Liver (tissue), 9 donors: ENCODE data around the gene ENTPD8. TPM values are rescaled to one million over a fixed set of nuclear protein-coding genes. Genes with fewer than 3 reads are reported as not detected.

Source experiments
- DNase-seq: peaks from one replicate; pipeline ENCODE4 v3.0.0-alpha.2; 2017; ENCODE audit warnings: low spot score
- H3K27ac ChIP-seq, 2 donors: one replicate each; pipeline ENCODE4 v1.7.0; 2013; ENCODE audit warnings: inconsistent platforms in 2 of 2, low read length in 2 of 2, control low read depth in 1 of 2, low read depth in 1 of 2, mild to moderate bottlenecking in 1 of 2
- H3K27me3 ChIP-seq, 4 donors: one replicate each; pipeline versions ENCODE4 v1.6.1 to v1.7.0; 2013; ENCODE audit warnings: low read length in 3 of 4, inconsistent platforms in 1 of 4, mild to moderate bottlenecking in 1 of 4, moderate library complexity in 1 of 4; ENCODE audit not compliant: control insufficient read depth in 4 of 4, insufficient read depth in 4 of 4
- H3K36me3 ChIP-seq, 4 donors: one replicate each; pipeline versions ENCODE4 v1.6.1 to v1.7.0; 2013; ENCODE audit warnings: low read length in 3 of 4, mild to moderate bottlenecking in 3 of 4, low read depth in 1 of 4, moderate library complexity in 1 of 4; ENCODE audit not compliant: control insufficient read depth in 4 of 4, insufficient read depth in 3 of 4
- H3K4me1 ChIP-seq, 4 donors: one replicate each; pipeline versions ENCODE4 v1.6.1 to v1.7.0; 2013; ENCODE audit warnings: low read length in 3 of 4, mild to moderate bottlenecking in 3 of 4, moderate library complexity in 1 of 4; ENCODE audit not compliant: control insufficient read depth in 4 of 4, insufficient read depth in 4 of 4
- H3K4me3 ChIP-seq, 3 donors: one replicate each; pipeline versions ENCODE4 v1.6.1 to v1.7.0; 2013; ENCODE audit warnings: low read length in 3 of 3, control low read depth in 1 of 3, low read depth in 1 of 3, mild to moderate bottlenecking in 1 of 3
- H3K9ac ChIP-seq, 2 donors: one replicate each; pipeline ENCODE4 v1.7.0; 2013; ENCODE audit warnings: low read length in 2 of 2, mild to moderate bottlenecking in 2 of 2, moderate library complexity in 2 of 2, control low read depth in 1 of 2, low read depth in 1 of 2
- H3K9me3 ChIP-seq, 4 donors: one replicate each; pipeline versions ENCODE4 v1.6.1 to v1.7.0; 2013; ENCODE audit warnings: low read length in 3 of 4; ENCODE audit not compliant: control insufficient read depth in 4 of 4
- EGR1 ChIP-seq, 2 donors: IDR thresholded peaks; 2 replicates each; pipeline ENCODE4 v1.6.1; 2016 to 2018; ENCODE audit warnings: antibody characterized with exemption in 2 of 2, low read depth in 2 of 2
- FOXA1 ChIP-seq: IDR thresholded peaks from 2 replicates; pipeline ENCODE4 v1.6.1; 2016; ENCODE audit warnings: antibody characterized with exemption
- FOXA2 ChIP-seq: IDR thresholded peaks from 2 replicates; pipeline ENCODE4 v1.6.1; 2016; ENCODE audit warnings: antibody characterized with exemption
- GABPA ChIP-seq, 2 donors: IDR thresholded peaks in 1 of 2; conservative IDR thresholded peaks in 1 of 2; 2 replicates each; pipeline ENCODE4 v1.6.1; 2016; ENCODE audit warnings: antibody characterized with exemption in 2 of 2, mild to moderate bottlenecking in 1 of 2, moderate library complexity in 1 of 2
- HNF4A ChIP-seq, 2 donors: conservative IDR thresholded peaks; 2 replicates each; pipeline ENCODE4 v1.6.1; 2016; ENCODE audit warnings: antibody characterized with exemption in 2 of 2, mild to moderate bottlenecking in 2 of 2
- HNF4G ChIP-seq: IDR thresholded peaks from 2 replicates; pipeline ENCODE4 v1.6.1; 2016; ENCODE audit warnings: antibody characterized with exemption
- JUND ChIP-seq, 2 donors: IDR thresholded peaks; 2 replicates each; pipeline ENCODE4 v1.6.1; 2016; ENCODE audit warnings: antibody characterized with exemption in 2 of 2
- NR2F2 ChIP-seq: IDR thresholded peaks from 2 replicates; pipeline ENCODE4 v1.6.1; 2016; ENCODE audit warnings: antibody characterized with exemption
- RAD21 ChIP-seq, 2 donors: IDR thresholded peaks; 2 replicates each; pipeline ENCODE4 v1.6.1; 2016; ENCODE audit warnings: antibody characterized with exemption in 2 of 2, mild to moderate bottlenecking in 2 of 2
- RXRA ChIP-seq, 2 donors: IDR thresholded peaks; 2 replicates each; pipeline ENCODE4 v1.6.1; 2017 to 2018; ENCODE audit warnings: antibody characterized with exemption in 2 of 2, mild to moderate bottlenecking in 1 of 2
- SP1 ChIP-seq: IDR thresholded peaks from 2 replicates; pipeline ENCODE4 v1.6.1; 2018; ENCODE audit warnings: antibody characterized with exemption, mild to moderate bottlenecking
- TAF1 ChIP-seq: conservative IDR thresholded peaks from 2 replicates; pipeline ENCODE4 v1.6.1; 2016; ENCODE audit warnings: antibody characterized with exemption, mild to moderate bottlenecking
- YY1 ChIP-seq: IDR thresholded peaks from 2 replicates; pipeline ENCODE4 v1.6.1; 2016; ENCODE audit warnings: antibody characterized with exemption, mild to moderate bottlenecking
- WGBS: extraction: QIAGEN DNeasy Blood & Tissue Kit; methylation state at CpG from one replicate; pipeline ENCODE4 v1.1.7; 2013; 5-methylcytosine and 5-hydroxymethylcytosine counted together
- polyA plus RNA-seq, 2 donors: library from polyadenylated mRNA; stranded (reverse) in 1 of 2; unstranded in 1 of 2; fragments of 200-250 nt in 1 of 2; fragments of >200 nt in 1 of 2; fragmentation: Nextera tagmentation in 1 of 2; extraction: Ambion mirVana in 1 of 2; gene quantifications; one replicate each; pipeline versions ENCODE4 v1.2.1 to v1.2.3, GENCODE V29; 2013 to 2015
- total RNA-seq, 2 donors: library from RNA; depleted of rRNA; stranded (reverse); fragments of >200 nt; gene quantifications; one replicate each; pipeline ENCODE4 v1.2.3, GENCODE V29; 2014
- TF ChIP-seq, protein P1 (sequence below): IDR thresholded peaks from 2 replicates; pipeline ENCODE4 v1.6.1; 2016; ENCODE audit warnings: antibody characterized with exemption, mild to moderate bottlenecking
- TF ChIP-seq, protein P2 (sequence below): IDR thresholded peaks from 2 replicates; pipeline ENCODE4 v1.6.1; 2016; ENCODE audit warnings: antibody characterized with exemption
- TF ChIP-seq, protein P3 (sequence below): fragments of 150-350 bp; IDR thresholded peaks from 2 replicates; pipeline ENCODE4 v1.5.1; 2017; ENCODE audit warnings: improper control_type of control experiment, low read depth, low read length; ENCODE audit not compliant: missing input control
- TF ChIP-seq, protein P4 (sequence below): IDR thresholded peaks from 2 replicates; pipeline ENCODE4 v1.6.1; 2016; ENCODE audit warnings: antibody characterized with exemption
- donor health status: healthy.
- donor health status: healthy.
- donor health status: healthy.
- donor health status: healthy.
- donor health status: healthy.

Gene ENTPD8
- total and polyA plus RNA-seq, 4 donors, result 1.6 to 6.2 (median 4.9) TPM

DNA sequence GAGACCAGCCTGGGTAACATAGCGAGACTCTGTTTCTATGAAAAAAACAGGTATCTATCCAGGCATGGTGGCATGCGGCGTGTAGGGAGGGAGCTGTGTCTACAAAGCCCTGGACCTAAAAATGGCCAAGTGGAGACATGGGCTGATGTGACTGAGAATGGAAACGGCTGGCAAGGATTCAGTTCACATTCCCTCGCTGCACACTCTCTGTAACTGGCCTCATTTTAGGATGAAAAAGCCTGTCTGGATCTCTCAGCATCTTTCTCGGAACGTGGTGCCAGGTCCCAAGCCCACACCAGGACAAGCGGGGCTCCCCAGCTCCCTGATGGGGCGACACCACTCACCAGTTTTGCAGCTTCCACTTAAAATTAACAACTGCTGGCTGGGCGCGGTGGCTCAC, 31.6 kb downstream of the ENTPD8 start:
- Histone ChIP-seq H3K9me3 (no peaks in the 10 kb centered on the region), H3K4me3 (no peak overlapping the region), H3K9ac (no peak overlapping the region), H3K27ac (no peak overlapping the region), H3K27me3 (no peaks in the 10 kb centered on the region), H3K4me1 (peaks cover 5 to 10% (median 6%) of the 10 kb centered on the region in 4 donors), H3K36me3 (no peaks in the 10 kb centered on the region)
- no peak for DNase-seq
- no peak for TF ChIP-seq YY1
- WGBS, result 96% methylated on average over 11 of the region's 11 CpGs

DNA sequence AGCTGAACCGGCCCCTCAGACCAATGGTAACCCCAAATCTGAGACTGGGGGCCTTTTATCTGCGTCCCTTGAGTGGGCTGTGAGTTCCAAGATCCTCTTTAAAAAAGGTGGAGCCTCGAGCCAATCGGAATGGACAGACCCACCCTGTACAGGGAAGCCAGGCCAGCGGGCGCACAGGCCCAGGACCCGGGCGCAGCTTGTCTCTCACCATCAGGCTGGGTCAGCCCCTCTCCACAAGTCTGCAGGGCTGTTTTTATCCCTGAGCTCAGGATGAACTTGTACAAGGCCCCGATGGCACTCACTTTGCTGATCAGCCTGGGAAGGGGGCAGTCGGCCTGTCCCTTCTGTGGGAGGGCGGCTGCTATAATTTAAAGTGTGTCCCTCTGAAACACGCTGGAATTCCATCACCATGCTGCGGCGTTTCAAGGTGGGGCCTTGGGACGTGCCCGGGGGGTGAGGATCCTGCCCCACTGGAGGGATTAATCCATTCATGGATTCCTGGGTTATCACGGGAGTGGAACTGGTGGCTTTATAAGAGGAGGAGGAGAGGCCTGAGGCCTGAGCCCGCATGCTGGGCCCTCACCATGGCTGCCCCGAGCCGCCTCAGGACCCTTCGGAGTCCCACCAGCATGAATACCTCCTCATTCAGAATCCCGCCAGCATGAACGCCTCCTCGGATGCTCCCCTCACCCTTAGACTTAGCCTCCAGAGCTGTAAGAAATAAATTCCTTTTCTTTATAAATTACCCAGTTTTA, 32.3 kb downstream of the ENTPD8 start:
- H3K9ac ChIP-seq, result no peak overlapping the region
- TF ChIP-seq JUND (IDR thresholded peaks at IDR 0.05), result no peak
- no peak for TF ChIP-seq YY1
- no peaks in the 10 kb centered on the region for H3K9me3 ChIP-seq
- H3K4me3 ChIP-seq, result no peak overlapping the region
- whole genome bisulfite sequencing, result 96% methylated on average over 24 of the region's 24 CpGs
- DNase-seq, result no peak
- H3K27me3 ChIP-seq, result no peaks in the 10 kb centered on the region
- H3K36me3 ChIP-seq, result no peaks in the 10 kb centered on the region
- H3K4me1 ChIP-seq, result peaks cover 5 to 10% (median 6%) of the 10 kb centered on the region in 4 donors
- no peak overlapping the region for H3K27ac ChIP-seq

DNA sequence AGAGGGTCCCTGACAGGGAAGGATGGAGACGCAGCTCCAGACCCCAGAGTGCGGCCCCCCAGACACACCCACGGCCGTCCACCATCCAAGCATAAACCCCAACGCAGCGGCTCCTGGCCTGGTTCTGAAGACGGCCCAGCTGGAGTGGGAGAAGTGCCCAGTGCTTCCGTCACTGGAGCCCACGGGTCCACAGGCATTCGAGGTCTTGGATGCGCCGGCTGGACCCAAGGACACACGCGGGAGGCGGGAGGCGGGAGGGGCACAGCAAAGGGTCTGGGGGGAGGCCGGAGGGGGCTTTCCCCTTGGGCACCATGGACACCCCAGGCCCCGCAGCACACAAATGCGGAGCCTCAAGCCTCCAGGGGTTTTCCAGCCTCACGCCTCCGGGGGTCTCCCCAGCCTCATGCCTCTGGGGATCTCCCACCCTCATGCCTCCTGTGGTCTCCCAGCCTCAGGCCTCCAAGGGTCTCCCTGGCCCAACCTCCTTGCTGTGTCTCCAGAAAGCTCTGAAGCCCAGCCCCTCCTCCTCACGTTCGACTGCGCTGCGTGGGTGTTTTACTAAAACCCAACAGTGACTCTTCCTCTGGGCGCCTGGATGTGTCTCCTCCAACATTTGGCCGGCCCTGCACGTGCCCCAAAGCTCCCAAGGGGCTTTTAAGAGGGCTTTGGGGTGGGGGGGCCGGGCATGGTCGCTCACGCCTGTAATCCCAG, 33.4 kb downstream of the ENTPD8 start:
- Histone ChIP-seq H3K9me3 (no peaks in the 10 kb centered on the region), H3K4me1 (peaks cover 5 to 10% (median 6%) of the 10 kb centered on the region in 4 donors), H3K9ac (no peak overlapping the region), H3K36me3 (no peaks in the 10 kb centered on the region), H3K27ac (no peak overlapping the region), H3K27me3 (no peaks in the 10 kb centered on the region), H3K4me3 (no peak overlapping the region)
- TF ChIP-seq FOXA1 (no peak), RAD21 (IDR thresholded peaks at IDR 0.05) (no peak), SP1 (no peak), HNF4G (no peak), GABPA (IDR thresholded peaks at IDR 0.05 in 1 of 2, conservative IDR thresholded peaks at IDR 0.05 in 1 of 2) (no peak), FOXA2 (no peak), RXRA (IDR thresholded peaks at IDR 0.05) (no peak), YY1 (no peak), NR2F2 (no peak), TAF1 (no peak), EGR1 (IDR thresholded peaks at IDR 0.05; ENCODE audit: low read depth in 2 of 2) (no peak), JUND (IDR thresholded peaks at IDR 0.05) (no peak), HNF4A (conservative IDR thresholded peaks at IDR 0.05) (no peak)
- TF ChIP-seq, protein P1, sequence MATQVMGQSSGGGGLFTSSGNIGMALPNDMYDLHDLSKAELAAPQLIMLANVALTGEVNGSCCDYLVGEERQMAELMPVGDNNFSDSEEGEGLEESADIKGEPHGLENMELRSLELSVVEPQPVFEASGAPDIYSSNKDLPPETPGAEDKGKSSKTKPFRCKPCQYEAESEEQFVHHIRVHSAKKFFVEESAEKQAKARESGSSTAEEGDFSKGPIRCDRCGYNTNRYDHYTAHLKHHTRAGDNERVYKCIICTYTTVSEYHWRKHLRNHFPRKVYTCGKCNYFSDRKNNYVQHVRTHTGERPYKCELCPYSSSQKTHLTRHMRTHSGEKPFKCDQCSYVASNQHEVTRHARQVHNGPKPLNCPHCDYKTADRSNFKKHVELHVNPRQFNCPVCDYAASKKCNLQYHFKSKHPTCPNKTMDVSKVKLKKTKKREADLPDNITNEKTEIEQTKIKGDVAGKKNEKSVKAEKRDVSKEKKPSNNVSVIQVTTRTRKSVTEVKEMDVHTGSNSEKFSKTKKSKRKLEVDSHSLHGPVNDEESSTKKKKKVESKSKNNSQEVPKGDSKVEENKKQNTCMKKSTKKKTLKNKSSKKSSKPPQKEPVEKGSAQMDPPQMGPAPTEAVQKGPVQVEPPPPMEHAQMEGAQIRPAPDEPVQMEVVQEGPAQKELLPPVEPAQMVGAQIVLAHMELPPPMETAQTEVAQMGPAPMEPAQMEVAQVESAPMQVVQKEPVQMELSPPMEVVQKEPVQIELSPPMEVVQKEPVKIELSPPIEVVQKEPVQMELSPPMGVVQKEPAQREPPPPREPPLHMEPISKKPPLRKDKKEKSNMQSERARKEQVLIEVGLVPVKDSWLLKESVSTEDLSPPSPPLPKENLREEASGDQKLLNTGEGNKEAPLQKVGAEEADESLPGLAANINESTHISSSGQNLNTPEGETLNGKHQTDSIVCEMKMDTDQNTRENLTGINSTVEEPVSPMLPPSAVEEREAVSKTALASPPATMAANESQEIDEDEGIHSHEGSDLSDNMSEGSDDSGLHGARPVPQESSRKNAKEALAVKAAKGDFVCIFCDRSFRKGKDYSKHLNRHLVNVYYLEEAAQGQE, result no peak
- TF ChIP-seq, protein P2, sequence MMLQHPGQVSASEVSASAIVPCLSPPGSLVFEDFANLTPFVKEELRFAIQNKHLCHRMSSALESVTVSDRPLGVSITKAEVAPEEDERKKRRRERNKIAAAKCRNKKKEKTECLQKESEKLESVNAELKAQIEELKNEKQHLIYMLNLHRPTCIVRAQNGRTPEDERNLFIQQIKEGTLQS, result no peak
- TF ChIP-seq, protein P3, sequence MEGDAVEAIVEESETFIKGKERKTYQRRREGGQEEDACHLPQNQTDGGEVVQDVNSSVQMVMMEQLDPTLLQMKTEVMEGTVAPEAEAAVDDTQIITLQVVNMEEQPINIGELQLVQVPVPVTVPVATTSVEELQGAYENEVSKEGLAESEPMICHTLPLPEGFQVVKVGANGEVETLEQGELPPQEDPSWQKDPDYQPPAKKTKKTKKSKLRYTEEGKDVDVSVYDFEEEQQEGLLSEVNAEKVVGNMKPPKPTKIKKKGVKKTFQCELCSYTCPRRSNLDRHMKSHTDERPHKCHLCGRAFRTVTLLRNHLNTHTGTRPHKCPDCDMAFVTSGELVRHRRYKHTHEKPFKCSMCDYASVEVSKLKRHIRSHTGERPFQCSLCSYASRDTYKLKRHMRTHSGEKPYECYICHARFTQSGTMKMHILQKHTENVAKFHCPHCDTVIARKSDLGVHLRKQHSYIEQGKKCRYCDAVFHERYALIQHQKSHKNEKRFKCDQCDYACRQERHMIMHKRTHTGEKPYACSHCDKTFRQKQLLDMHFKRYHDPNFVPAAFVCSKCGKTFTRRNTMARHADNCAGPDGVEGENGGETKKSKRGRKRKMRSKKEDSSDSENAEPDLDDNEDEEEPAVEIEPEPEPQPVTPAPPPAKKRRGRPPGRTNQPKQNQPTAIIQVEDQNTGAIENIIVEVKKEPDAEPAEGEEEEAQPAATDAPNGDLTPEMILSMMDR, result no peak
- TF ChIP-seq, protein P4, sequence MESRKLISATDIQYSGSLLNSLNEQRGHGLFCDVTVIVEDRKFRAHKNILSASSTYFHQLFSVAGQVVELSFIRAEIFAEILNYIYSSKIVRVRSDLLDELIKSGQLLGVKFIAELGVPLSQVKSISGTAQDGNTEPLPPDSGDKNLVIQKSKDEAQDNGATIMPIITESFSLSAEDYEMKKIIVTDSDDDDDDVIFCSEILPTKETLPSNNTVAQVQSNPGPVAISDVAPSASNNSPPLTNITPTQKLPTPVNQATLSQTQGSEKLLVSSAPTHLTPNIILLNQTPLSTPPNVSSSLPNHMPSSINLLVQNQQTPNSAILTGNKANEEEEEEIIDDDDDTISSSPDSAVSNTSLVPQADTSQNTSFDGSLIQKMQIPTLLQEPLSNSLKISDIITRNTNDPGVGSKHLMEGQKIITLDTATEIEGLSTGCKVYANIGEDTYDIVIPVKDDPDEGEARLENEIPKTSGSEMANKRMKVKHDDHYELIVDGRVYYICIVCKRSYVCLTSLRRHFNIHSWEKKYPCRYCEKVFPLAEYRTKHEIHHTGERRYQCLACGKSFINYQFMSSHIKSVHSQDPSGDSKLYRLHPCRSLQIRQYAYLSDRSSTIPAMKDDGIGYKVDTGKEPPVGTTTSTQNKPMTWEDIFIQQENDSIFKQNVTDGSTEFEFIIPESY, result no peak
- DNase-seq, result no peak
- WGBS, result 66% methylated on average over 31 of the region's 31 CpGs
